NCI-H2107 treated with DMSO at 0.1 percent for 48 hours (cell line): ENCODE measurements around the gene GOLGA5.
A peak's percentile ranks its signal among the peaks of the same experiment; 100 is the strongest.
"Not testable (repeated sequence)": the region's sequence is repeated elsewhere in the genome, so short reads cannot be mapped to it uniquely, and the experiment has no call there.

Source experiments
- DNase-seq: peaks from one replicate; lab custom pipeline; 2025; ENCODE audit not compliant: unreplicated experiment; lab: John Stamatoyannopoulos, UW

Gene GOLGA5

DNA sequence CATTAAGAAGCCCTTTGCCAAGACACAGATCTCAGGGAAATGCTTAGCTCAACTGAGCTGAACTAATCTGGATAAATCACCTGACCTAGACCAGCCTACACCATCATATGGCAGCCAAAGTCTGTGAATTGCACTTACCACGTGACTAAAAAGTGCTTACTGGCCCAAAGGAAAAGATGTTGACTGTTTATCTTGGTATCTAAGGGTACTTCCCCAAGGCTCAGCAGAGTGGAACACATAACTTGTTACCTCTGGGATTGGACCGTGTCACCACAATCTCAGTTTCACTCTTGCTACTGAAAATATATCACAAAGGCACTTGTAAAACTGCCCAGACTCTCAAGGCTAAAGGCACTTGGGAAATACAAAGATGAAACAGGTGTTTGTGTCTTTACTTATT, 18.8 kb upstream of the GOLGA5 start:
- not testable (repeated sequence) for DNase-seq

- DNase-seq: not testable (repeated sequence)
Measured at GRCh38 chr14:92778868-92779565, 15.1 kb upstream of the GOLGA5 start.

DNA sequence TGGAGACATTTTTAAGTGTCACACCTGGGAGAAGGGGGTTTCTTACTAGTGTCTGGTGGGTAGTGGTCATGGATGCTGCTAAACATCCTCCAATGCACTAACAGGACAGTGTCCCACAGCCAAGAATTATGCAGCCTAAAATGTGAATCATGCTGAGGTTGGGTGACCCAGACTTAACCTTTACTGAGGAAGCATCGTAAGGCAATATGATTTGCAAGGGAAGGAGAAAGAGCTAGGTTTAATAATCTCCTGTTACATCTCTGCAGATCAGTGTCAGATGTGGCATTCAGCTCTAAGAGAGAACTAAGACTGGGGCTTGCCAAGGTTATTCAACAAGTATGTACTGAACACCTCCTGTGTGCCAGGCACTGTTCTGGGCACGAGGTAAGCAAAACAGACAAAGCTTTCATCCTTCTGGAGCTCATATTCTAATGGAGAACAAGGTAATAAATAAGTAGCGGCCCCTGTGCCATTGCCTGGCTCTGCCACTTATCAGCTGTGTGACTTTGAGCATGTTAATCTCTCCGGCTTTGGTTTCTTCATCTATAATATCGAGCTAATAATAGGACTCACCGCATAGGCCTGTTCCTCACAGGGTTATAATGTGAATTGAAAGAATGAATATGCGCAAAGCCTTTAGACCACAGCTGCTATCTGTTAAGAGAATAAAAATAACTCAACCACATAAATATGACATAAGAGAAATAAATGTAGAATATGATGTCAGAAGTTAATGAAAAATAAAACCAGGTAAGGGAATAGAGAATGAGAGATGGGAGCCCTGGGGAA, 13.5 kb upstream of the GOLGA5 start:
- no peak for DNase-seq

DNA sequence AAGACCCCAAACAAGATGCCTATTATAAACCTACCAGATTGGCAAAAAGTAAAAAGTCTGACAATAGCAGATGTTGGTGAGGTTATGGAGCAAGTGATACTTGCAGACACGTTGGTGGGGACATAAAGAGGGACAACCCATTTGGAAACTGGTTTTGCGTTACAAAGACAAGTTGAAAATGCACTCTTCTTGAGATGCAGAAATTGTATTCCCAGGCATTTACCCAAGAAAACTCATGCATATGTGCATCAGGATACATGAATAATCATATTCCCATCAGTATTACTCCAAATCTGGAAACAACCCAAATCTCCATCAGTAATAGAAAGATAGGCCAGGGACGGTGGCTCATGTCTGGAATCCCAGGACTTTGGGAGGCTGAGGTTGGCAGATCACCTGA, 12.8 kb upstream of the GOLGA5 start:
- DNase-seq: no peak

- DNase-seq: peak; percentile 95
Measured at GRCh38 chr14:92783813-92784431, 10.2 kb upstream of the GOLGA5 start.

- DNase-seq: no peak
Measured at GRCh38 chr14:92785667-92786426, 8.3 kb upstream of the GOLGA5 start.

DNA sequence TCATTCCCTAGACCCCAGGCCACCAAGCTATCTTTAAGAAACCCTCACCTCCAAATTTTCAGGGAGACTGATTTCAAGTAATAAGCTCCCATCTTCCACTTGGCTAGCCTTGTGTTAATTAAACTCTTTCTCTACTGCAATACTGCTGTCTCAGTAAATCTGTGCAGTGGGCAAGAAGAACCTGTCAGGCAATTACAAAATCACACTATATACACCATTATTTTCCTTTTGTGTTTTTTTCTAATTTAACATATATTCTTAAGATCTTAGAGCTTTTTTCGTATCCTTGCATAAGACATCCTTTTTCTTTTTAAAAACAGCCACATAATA, 7.7 kb upstream of the GOLGA5 start:
- DNase-seq: no peak

DNA sequence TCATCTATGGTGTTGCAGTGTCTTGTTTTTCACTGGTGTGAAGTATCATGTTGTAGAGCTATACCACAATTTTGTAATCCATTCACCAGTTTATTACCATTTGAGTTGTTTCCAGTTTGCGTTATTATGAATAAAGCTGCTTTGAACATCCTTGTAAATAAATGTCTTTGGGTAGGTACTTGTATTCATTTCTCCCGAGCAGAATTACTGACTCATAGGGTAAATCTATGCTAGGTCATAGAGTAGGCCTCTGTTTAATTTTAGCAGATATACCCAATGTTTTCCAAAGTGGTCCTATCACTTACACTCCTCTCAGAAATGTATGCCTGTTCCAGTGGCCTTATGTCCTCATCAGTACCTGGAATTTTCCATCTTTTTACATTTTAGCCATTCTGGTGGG, 6.6 kb upstream of the GOLGA5 start:
- no peak for DNase-seq

GRCh38 chr14:92789457-92790089, 4.5 kb upstream of the GOLGA5 start:
- DNase-seq: no peak

DNA sequence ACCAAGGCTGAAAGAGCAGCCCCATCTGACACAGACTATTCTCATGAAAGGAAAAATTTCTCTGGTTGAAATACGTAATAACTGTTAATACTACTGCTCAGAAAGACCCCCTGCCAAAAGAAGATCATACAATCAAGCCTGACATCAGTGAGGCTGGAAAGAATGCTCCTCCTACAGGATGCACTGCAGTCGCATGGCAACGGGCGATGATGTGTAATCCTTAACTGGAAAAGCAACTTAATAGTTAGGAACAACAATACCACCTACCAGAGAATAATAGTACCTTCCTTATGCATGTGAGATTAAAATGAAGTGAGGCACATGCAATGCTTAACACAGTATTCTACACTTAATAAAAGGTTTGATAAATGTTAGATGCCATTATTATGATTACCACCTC, 1.2 kb upstream of the GOLGA5 start:
- DNase-seq: no peak

DNA sequence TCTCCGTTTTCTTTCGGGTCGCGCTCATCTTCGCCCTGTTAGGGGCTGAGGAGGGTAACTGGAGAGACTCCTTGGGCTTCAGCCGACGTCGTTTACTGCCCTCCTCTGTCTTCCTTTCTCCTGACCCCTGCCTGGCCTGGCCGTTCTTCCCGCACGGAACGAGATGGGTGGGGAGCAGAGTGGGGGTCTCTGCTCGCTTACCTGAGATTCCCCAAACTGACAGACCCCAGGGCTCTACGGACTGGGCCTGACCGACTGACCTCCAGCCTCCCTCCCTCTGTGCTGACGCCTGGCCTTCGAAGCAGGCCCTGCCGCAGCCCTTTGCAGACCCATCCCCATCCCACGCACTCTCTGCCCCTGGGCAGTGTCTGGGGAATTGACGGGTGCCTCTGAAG, 439 bp downstream of the GOLGA5 start:
- DNase-seq: no peak

GRCh38 chr14:92794961-92795360, 856 bp downstream of the GOLGA5 start:
- no peak for DNase-seq

- DNase-seq: no peak
Measured at GRCh38 chr14:92797935-92798653, 4.0 kb downstream of the GOLGA5 start.

GRCh38 chr14:92798811-92799210, 4.7 kb downstream of the GOLGA5 start:
- DNase-seq: no peak

DNA sequence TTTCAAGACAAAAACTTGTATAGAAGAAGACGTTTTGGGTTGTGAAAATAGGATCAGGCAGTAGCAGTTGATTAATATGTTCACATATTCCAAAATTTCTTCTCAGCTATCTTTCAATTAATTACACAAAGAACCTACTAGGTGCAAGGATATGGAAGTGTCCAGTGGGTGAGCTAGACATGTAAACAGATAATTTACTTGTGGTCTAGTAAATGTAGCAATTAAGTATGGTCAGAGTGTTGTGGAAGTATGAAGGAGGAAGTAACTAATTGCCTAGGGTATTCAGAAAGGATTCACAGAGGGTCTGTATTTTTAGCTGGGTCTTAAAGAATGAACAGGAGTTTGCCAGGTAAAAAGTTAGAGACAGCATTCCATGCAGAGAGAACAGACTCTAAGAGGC, 5.9 kb downstream of the GOLGA5 start:
- DNase-seq: no peak

GRCh38 chr14:92800525-92800924, 6.4 kb downstream of the GOLGA5 start:
- DNase-seq: no peak

GRCh38 chr14:92801917-92802316, 7.8 kb downstream of the GOLGA5 start:
- DNase-seq: no peak

DNA sequence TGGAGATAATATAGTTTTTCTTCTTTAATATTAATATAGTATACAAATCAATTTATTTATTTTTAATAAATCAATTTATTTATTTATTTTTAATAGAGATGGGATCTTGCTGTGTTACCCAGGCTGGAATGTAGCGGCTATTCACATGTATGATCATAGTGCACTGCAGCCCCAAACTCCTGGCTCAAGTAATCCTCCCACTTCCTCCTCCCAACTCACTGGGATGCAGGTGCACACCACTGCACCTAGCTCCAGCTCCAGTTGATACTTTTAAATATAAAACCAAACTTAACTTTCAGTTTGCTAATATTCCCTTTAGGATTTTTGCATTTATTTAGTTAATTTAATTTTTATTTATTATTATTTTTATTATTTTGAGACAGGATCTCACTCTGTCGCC, 8.6 kb downstream of the GOLGA5 start:
- DNase-seq: no peak

DNA sequence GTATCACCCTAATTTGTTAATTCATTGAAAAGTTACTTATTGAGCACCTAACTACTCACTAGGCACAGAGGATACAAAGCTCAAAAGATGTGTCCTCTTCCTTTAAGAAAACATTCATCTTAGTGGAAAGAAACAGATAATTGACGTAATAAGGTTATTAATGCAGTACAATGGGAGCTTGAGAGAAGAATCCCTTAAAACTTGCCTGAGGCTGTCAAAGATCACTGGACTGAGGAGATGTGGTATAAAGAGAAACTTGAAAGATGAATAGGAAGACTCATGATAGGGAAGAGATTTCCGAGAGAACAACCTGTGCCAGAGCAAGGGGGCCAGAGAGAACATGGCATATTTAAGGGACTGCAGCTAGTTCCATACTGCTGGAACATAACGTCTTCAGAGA, 19.1 kb downstream of the GOLGA5 start:
- DNase-seq: no peak

DNA sequence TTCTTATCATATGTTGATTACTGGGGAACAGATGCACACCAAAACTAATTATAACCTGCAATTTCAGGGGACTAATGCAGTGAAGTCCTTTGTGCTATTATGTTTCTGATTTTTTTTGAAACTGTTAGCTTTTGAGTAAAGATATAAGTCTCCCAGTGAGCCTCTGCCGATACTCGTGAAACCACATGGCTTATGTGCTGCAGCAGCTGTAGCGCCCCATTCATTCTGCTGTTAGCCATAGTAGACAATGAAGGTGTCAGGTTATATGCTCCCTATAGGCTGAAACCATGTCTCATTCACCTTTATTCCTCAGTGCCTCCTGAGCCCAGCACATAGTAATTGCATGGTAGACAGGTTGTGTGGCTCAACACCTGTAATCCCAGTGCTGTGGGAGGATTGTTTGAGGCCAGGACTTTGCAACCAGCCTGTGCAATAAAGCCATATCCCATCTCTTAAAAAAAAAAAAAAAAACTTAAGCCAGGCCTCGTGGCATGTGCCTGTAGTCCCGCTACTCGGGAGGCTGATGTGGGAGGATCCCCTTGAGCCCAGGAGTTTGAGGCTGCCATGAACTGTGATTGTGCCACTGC, 25.0 kb downstream of the GOLGA5 start:
- peak; percentile 98 for DNase-seq
